ENCODE measurements around the gene KCTD21.

The KCTD21 gene

DNA sequence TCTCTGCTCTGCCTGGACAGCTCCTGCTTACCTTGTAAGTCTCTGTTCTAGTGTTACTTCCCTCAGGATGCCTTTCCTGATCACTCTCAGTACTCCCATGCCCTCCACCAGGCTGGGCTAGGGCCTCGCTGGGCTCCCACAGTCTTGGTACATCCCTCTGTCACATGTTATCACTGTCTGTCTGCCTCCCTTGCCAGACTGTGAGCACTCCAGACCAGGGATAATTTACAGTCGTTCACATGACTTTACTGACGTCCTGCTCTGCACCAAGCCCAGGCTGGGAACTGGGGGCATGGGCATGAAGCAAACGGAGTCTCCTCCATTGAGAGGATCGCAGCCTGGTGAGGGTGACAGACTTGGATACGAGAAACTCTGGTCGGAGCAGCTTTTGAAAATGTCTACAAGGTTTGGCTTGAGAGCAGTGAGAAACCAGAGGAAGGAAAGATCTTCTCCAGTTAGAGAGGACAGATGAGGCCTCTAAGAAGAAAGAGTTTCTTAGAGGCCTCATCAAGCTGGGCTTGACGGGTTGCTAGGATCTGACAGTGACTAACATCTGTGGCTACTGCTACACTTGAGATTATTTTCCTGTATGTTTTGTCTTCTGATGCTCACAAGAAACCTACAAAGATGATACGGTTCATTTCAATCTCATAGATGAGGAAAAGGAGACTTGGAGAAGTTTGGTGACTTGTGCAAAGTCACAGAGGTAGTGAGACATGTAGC is 12.8 kb upstream of the KCTD21 start:
- no peaks in the 10 kb centered on the region for H3K27me3 Mint-ChIP-seq
- no peaks in the 10 kb centered on the region for H3K9me3 Mint-ChIP-seq
- H3K4me3 Mint-ChIP-seq: peak overlapping the region in 1 of 2 donors; percentile 41
- H3K36me3 Mint-ChIP-seq (ENCODE audit: insufficient read depth): peaks cover 10% of the 10 kb centered on the region
- ATAC-seq (replicated peaks) (no peak), DNase-seq (no peak)
- H3K27ac Mint-ChIP-seq: peak overlapping the region; percentile 93 to 95
- peaks cover 22 to 29% of the 10 kb centered on the region in 2 donors for H3K4me1 Mint-ChIP-seq (ENCODE audit: low read depth in 2 of 2)

DNA sequence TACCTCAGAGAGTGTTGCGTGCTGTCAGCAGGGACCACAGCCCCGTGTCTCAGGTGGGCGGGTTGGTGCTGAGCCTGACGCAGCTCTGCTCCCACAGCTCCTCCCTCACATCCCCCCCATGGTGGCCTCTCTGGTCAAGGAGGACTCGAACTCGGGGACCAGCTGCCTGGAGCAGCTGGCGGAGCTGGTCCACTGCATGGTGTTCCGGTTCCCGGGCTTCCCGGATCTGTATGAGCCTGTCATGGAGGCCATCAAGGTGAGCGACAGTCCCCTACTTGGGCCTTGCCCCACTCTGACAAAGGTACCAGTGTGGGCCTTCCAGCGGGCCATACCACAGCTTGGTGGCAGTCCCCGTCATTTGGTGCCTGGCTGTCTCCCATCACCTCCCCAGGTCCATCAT is 12.1 kb upstream of the KCTD21 start:
- Mint-ChIP-seq H3K27ac (peak overlapping the region; percentile 93 to 95), H3K36me3 (ENCODE audit: insufficient read depth) (peaks cover 10% of the 10 kb centered on the region)

GRCh38 chr11:78200061-78200460 is 11.6 kb upstream of the KCTD21 start:
- no peaks in the 10 kb centered on the region for H3K9me3 Mint-ChIP-seq
- H3K4me1 Mint-ChIP-seq (ENCODE audit: low read depth in 2 of 2): peaks cover 24 to 29% of the 10 kb centered on the region in 2 donors
- peaks cover 10% of the 10 kb centered on the region for H3K36me3 Mint-ChIP-seq (ENCODE audit: insufficient read depth)
- no peak overlapping the region for H3K4me3 Mint-ChIP-seq
- no peak for ATAC-seq (replicated peaks)
- H3K27me3 Mint-ChIP-seq: no peaks in the 10 kb centered on the region
- DNase-seq: no peak
- H3K27ac Mint-ChIP-seq: peak overlapping the region; percentile 93 to 95

More for the DNA sequence above, 12.1 kb upstream of the KCTD21 start:
- H3K9me3 Mint-ChIP-seq: no peaks in the 10 kb centered on the region
- peaks cover 24 to 29% of the 10 kb centered on the region in 2 donors for H3K4me1 Mint-ChIP-seq (ENCODE audit: low read depth in 2 of 2)
- DNase-seq: no peak
- no peak for ATAC-seq (replicated peaks)
- H3K27me3 Mint-ChIP-seq: no peaks in the 10 kb centered on the region
- H3K4me3 Mint-ChIP-seq: no peak overlapping the region

GRCh38 chr11:78199653-78200015 is 11.2 kb upstream of the KCTD21 start:
- Mint-ChIP-seq H3K9me3 (no peaks in the 10 kb centered on the region), H3K36me3 (ENCODE audit: insufficient read depth) (peaks cover 10% of the 10 kb centered on the region), H3K4me3 (no peak overlapping the region), H3K27me3 (no peaks in the 10 kb centered on the region), H3K27ac (peak overlapping the region; percentile 93 to 95), H3K4me1 (ENCODE audit: low read depth in 2 of 2) (peaks cover 22 to 31% of the 10 kb centered on the region in 2 donors)
- DNase-seq (no peak), ATAC-seq (replicated peaks) (no peak)

DNA sequence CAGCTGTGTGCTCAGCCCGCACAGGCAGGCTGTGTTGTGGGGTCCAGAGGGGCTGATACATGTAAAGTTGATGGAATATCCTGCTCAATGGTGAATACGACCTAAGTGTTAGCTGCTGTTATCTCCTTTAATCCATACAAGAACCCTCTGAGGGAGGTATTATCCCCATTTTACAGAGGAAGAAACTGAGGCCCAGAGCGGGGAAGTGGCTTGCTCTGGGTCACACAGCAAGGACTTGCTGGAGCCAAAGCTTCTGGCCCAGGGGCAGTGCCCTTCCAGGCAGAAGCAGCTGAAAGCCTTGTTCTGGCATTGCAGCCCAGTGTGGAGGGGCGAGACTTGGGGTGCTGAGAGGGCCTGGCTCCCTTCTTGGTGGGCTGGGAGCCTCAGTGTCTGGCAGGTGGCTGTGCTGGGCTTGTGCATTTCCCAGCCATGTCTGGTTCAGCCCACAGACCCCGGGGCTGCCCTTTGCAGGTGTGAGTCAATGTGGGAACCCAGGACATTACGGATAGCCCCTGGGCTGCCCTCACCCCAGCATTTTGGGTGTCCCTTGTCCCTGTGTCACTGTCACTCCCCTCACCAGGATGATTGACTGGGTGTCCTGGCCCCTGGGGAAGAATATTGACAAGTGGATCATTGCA is 10.7 kb upstream of the KCTD21 start:
- H3K27me3 Mint-ChIP-seq: no peaks in the 10 kb centered on the region
- H3K4me3 Mint-ChIP-seq: no peak overlapping the region
- peaks cover 10% of the 10 kb centered on the region for H3K36me3 Mint-ChIP-seq (ENCODE audit: insufficient read depth)
- H3K4me1 Mint-ChIP-seq (ENCODE audit: low read depth in 2 of 2): peaks cover 20 to 32% of the 10 kb centered on the region in 2 donors
- ATAC-seq (replicated peaks) (no peak), DNase-seq (no peak)
- peak overlapping the region; percentile 93 to 95 for H3K27ac Mint-ChIP-seq
- H3K9me3 Mint-ChIP-seq: no peaks in the 10 kb centered on the region

- ATAC-seq (replicated peaks): no peak
- Mint-ChIP-seq H3K9me3 (no peaks in the 10 kb centered on the region), H3K4me1 (ENCODE audit: low read depth in 2 of 2) (peaks cover 16 to 27% of the 10 kb centered on the region in 2 donors), H3K4me3 (no peak overlapping the region), H3K36me3 (ENCODE audit: insufficient read depth) (peaks cover 2% of the 10 kb centered on the region), H3K27ac (no peak overlapping the region), H3K27me3 (no peaks in the 10 kb centered on the region)
- DNase-seq: no peak
Observed at GRCh38 chr11:78197816-78198215, 9.4 kb upstream of the KCTD21 start.

DNA sequence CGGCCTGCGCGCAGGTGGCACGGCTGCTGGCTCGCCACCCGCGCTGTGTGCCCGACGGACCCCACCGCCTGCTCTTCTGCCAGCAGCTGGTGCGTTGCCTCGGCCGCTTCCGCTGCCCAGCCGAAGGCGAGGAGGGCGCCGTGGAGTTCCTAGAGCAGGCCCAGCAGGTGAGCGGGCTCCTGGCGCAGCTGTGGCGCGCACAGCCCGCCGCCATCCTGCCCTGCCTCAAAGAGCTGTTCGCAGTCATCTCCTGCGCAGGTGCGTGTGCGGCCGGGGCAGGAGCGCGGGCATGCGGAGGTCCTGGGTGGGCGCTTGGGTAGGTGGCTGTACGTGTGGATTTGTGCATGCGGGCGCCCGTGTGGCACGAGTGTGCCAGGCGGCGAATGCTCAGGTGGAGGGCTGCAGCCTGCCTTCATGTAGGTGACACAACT is 8.2 kb upstream of the KCTD21 start:
- Mint-ChIP-seq H3K9me3 (no peaks in the 10 kb centered on the region), H3K4me3 (no peak overlapping the region), H3K36me3 (ENCODE audit: insufficient read depth) (no peaks in the 10 kb centered on the region), H3K4me1 (ENCODE audit: low read depth in 2 of 2) (peaks cover 10 to 16% of the 10 kb centered on the region in 2 donors), H3K27ac (no peak overlapping the region), H3K27me3 (no peaks in the 10 kb centered on the region)
- no peak for DNase-seq
- ATAC-seq (replicated peaks): no peak

GRCh38 chr11:78195917-78196560 is 7.6 kb upstream of the KCTD21 start:
- ATAC-seq (replicated peaks): no peak
- Mint-ChIP-seq H3K9me3 (no peaks in the 10 kb centered on the region), H3K27me3 (no peaks in the 10 kb centered on the region), H3K36me3 (ENCODE audit: insufficient read depth) (no peaks in the 10 kb centered on the region), H3K27ac (peak overlapping the region in 1 of 2 donors; percentile 46), H3K4me3 (no peak overlapping the region), H3K4me1 (ENCODE audit: low read depth in 2 of 2) (peaks cover 12 to 14% of the 10 kb centered on the region in 2 donors)
- DNase-seq: no peak

- peaks cover 5% of the 10 kb centered on the region for H3K36me3 Mint-ChIP-seq (ENCODE audit: insufficient read depth)
- no peaks in the 10 kb centered on the region for H3K9me3 Mint-ChIP-seq
- ATAC-seq (replicated peaks): no peak
- H3K27ac Mint-ChIP-seq: peak overlapping the region; percentile 12 to 69
- H3K4me3 Mint-ChIP-seq: no peak overlapping the region
- DNase-seq: no peak
- H3K4me1 Mint-ChIP-seq (ENCODE audit: low read depth in 2 of 2): peaks cover 26% of the 10 kb centered on the region in 2 donors
- no peaks in the 10 kb centered on the region for H3K27me3 Mint-ChIP-seq
Observed at GRCh38 chr11:78194490-78194889, 6.1 kb upstream of the KCTD21 start.

DNA sequence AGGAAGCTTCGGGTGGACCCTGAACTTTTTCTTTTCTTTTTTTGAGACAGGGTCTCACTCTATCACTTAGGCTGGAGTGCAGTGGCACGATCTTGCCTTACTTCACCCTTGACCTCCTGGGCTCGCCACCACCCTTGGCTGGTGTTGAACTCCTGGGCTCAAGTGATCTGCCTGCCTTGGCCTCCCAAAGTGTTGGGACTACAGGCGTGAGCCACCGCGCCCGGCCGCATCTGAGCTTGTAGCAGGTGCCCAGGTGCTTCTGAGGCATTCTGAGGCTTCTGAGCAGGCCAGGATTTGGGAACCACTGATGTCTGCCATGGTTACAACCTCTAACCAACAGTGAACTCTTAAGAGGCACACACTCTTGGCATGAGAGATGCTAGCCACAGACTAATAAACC is 5.4 kb upstream of the KCTD21 start:
- Mint-ChIP-seq H3K9me3 (no peaks in the 10 kb centered on the region), H3K27ac (peak overlapping the region in 1 of 2 donors; percentile 69), H3K4me3 (no peak overlapping the region), H3K27me3 (no peaks in the 10 kb centered on the region), H3K36me3 (ENCODE audit: insufficient read depth) (peaks cover 6% of the 10 kb centered on the region), H3K4me1 (ENCODE audit: low read depth in 2 of 2) (peaks cover 26 to 30% of the 10 kb centered on the region in 2 donors)
- DNase-seq: no peak
- no peak for ATAC-seq (replicated peaks)

DNA sequence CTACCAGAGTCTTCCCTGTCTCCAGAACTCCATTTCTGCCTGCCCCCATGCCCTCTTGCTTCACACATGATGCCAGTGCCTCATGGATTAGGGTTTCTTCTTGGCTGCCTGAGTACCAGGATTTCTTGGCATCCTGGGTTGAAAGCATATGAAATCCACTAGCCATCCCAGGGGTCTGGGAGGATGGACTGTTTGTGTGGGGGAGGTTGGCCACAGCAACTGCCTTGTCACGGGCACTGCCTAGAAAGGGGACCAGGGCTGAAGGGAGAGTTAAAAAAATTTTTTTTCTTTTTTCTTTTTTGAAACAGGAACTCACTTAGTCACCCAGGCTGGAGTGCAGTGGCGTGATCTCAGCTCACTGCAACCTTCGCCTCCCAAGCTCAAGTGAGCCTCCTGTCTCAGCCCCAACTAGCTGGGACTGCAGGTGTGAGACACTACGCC is 4.5 kb upstream of the KCTD21 start:
- no peak for DNase-seq
- H3K9me3 Mint-ChIP-seq: no peaks in the 10 kb centered on the region
- ATAC-seq (replicated peaks): no peak
- H3K27ac Mint-ChIP-seq: peak overlapping the region in 1 of 2 donors; percentile 69
- H3K4me3 Mint-ChIP-seq: no peak overlapping the region
- H3K36me3 Mint-ChIP-seq (ENCODE audit: insufficient read depth): peaks cover 10% of the 10 kb centered on the region
- peaks cover 28 to 39% of the 10 kb centered on the region in 2 donors for H3K4me1 Mint-ChIP-seq (ENCODE audit: low read depth in 2 of 2)
- no peaks in the 10 kb centered on the region for H3K27me3 Mint-ChIP-seq

DNA sequence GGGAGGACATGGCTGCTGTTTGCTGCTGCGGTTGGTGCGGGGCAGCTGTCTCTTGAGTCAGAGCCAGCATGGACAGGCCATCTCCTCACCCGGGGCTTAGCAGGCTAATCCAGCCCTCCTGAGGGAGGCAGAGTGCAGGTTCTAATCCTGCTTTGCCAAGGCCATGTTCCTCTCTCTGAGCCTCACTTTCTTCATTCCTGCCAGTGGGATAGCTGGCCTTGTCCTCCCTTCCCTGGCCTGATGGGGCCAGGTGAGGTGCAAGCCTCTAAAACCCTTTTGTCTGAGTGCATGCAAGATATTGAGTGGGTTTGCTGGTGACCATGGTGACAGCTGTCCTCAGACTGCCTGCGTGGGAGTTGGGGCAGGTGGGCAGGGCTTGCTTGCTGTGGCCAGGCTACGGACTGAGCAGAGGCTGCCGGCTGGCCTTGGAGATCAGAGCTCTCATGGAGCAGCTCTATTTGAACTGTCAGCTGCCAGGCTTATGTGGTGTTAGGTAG is 3.8 kb upstream of the KCTD21 start:
- ATAC-seq (replicated peaks) (no peak), DNase-seq (no peak)
- Mint-ChIP-seq H3K4me3 (no peak overlapping the region), H3K36me3 (ENCODE audit: insufficient read depth) (peaks cover 16% of the 10 kb centered on the region), H3K4me1 (ENCODE audit: low read depth in 2 of 2) (peaks cover 34 to 46% of the 10 kb centered on the region in 2 donors), H3K27me3 (no peaks in the 10 kb centered on the region), H3K9me3 (no peaks in the 10 kb centered on the region), H3K27ac (peak overlapping the region in 1 of 2 donors; percentile 69)

- peaks cover 36 to 50% of the 10 kb centered on the region in 2 donors for H3K4me1 Mint-ChIP-seq (ENCODE audit: low read depth in 2 of 2)
- H3K27ac Mint-ChIP-seq: no peak overlapping the region
- H3K4me3 Mint-ChIP-seq: no peak overlapping the region
Observed at GRCh38 chr11:78190871-78191538, 2.6 kb upstream of the KCTD21 start.

More at GRCh38 chr11:78190871-78191538, 2.6 kb upstream of the KCTD21 start:
- no peak for DNase-seq
- peaks cover 18% of the 10 kb centered on the region for H3K36me3 Mint-ChIP-seq (ENCODE audit: insufficient read depth)
- no peak for ATAC-seq (replicated peaks)
- H3K9me3 Mint-ChIP-seq: no peaks in the 10 kb centered on the region
- no peaks in the 10 kb centered on the region for H3K27me3 Mint-ChIP-seq
